GM21381 (cell line): ENCODE data around the gene PSMG3.

ENCODE experiments used
- ATAC-seq: cut with Tn5 transposase; IDR thresholded peaks from one replicate; pipeline ENCODE4 v1.9.1; 2021; ENCODE audit warnings: mild to moderate bottlenecking, moderate library complexity; ENCODE audit not compliant: unreplicated experiment

PSMG3 gene

DNA sequence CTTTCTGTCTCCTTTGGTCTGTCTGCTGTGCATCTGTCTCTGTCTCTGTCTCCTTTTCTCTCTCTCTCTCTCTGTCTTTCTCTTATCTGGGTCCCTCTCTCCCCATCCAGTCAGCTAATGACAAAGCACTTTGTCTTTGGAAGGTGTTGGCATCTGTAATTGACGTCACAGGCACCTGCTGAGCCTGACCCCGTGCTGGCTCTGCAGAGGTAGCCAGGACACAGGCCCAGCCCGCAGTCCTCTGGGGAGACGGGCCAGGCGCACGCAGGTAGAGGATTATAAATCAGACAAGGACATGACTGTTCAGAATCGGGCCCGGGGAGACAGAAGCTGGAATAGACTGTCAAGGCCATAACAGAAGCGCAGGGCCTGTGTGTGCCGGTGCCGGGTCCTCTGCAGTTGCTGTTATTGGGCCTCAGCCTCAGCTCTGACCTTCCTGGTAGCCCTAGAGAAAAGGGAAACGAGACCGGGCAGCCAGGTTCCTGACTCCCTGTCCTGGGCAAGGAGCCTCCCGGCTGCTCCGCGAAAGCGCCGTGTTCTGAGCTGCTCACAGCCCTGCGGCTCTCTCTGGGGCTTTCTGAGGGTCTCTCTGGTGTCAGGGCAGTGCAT, 10.7 kb upstream of the PSMG3 start:
- no peak for ATAC-seq

DNA sequence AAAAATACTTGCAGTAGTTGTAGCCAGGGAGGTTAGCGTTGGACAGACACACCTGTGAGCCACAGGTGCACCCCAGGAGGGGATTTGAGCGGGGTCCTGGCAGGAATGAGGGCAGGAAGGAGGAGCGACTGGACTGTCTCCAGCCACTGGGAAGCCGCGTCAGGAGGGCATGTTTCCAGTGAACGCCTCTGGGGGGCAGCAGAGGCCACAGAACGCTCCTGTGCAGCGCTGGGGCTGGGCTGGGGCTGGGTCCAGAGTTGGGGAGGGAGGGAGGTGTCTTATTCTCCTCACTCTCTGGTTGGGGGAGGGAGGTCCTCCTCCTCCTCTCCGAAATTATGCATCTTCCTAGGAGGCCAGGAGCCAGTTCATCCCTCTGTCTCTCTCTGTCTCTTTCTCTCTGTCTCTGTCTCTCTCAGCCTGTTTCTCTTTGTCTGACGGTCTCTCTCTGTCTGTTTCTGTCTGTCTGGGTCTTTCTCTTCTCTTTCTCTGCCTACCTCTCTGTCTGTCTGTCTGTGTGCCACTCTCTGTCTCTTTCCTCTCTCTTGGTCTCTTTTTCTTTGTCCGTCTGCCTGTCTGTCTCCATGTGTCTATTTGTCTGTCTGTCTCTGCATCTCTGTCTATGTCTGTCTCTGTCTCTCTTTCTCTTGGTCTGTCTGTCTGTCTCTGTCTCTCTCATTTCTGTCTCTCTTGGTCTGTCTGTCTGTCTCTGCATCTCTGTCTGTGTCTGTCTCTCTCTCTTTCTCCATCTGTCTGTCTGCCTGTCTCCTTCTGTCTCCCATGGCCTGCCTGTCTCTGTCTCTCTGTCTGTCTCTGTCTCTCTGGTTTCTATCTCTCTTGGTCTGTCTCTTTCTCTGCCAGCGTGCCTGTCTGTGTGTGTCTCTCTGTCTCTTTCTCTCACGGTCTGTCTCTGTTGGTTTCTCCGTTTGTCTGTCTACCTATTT, 9.9 kb upstream of the PSMG3 start:
- ATAC-seq, result peak; percentile 55

DNA sequence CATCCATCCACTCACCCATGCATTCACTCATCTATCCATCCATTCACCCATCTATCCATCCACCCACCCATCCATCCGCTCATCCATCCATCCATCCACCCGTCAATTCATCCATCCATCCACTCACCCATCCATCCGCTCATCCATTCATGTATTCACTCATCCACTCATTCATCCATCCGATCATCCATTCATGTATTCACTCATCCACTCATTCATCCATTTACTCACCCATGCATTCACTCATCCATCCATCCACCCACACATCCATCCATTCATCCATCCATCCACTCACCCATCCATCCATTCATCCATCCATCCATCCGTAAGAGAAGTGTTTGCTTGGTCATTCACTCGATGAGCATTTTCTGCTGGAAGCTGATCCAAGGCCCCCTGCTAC, 8.7 kb upstream of the PSMG3 start:
- no peak for ATAC-seq

DNA sequence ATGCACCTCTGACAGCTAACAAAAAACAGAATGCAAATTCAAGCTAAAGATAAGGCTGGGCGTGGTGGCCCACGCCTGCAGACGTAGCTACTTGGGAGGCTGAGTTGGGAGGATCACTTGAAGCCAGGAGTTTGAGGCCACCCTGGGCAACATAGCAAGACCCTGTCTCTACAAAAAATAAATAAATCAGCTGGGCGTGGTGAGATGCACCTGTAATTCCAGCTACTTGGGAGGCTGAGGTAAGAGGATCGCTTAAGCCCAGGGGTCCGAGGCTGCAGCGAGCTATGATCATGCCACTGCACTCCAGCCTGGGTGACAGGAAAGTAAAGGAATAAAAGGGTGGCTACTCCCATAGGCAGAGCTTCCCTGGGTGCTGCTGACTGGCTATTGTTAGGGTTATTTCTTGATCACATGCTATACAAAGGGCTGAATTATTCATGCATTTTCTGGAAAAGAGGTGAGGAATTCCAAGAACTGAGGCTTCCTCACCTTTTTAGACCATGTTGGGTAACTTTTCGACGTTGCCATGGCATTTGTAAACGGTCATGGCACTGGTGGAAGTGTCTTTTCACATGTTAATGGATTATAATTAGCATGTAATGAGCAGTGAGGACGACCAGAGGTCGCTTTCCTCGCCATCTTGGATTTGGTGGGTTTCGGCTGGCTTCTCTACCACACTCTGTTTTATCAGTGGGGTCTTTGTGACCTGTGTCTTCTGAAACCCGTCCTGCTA, 6.9 kb upstream of the PSMG3 start:
- no peak for ATAC-seq

DNA sequence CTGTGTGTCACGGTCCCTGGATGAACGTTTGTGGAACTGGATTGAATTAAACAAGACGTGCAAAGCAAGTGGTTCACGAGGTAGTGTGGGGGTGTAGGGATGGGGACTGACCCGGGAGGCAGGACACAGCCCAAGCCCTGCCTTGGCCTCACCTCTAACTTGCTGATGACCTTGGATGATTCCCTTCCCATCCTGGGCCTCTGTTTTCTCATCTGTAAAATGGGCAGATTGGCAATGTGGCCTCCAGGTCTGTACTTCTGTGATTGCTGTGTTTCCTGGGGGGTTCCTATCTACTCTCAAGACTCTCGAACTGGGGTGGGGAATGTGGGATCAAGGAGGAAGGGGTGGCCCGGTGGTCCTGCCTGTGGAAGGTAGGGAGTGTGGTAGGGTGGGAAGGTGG, 6.0 kb upstream of the PSMG3 start:
- ATAC-seq, result no peak

DNA sequence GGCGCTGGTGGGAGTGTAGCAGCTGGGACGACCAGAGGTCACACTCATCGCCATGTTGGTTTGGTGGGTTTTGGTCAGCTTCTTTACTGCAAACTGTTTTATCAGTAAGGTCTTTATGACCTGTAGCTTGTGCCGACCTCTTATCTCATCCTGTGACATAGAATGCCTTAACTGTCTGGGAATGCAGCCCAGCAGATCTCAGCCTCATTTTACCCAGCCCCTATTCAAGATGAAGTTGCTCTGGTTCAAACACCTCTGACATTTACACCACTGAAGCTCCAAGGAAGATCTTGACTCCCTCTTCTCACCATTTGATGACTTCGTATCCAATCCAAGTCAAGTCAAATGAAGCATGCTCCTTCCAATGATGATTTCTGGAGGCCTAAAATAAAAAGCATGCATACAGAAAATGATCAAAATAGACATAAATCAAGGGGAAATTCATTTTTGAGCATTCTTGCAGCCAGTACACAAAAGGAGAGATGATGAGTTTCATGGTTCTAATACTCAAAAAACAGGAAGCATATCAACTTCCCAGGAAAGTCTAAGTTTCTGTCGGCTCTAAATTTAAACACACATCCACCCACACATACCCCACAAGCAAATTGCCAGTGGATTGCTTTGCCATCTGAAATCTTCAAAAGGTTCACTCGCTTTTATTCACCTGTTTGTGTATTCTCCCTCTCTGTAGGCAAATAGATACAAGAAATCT, 2.4 kb upstream of the PSMG3 start:
- no peak for ATAC-seq

DNA sequence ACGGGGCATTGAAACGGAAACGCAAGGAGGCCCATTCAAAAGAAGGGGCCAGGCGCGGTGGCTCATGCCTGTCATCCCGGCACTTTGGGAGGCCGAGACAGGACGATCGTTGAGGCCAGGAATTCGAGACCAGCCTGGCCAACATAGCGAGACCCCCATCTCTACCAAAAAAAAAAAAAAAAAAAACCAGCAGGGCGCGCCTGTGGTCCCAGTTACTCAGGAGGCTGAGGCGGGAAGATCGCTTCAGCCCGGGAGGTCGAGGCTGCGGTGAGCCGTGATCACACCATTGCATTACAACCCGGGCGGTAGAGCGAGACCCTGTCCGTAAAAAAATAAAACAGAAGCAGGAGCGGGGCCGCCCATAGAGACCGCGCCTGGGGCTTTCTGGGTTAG, 396 bp downstream of the PSMG3 start:
- no peak for ATAC-seq

DNA sequence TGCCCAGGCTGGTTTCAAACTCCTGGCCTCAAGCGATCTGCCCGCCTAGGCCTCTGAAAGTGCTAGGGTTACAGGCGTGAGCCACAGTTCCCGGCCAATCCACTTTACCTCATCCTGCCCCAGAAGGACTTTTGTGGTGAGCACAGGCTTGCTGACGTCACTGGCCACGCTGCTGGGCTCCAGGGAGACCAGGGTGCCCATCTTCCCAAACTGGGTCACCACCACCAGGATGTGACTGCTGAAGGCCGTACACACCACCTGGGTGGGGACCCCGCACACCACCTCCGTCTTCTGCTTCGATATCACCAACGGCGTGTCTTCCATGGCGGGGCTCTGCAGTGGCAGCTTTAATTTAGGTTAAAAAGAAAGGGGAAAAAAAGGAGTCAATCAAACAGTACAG, 816 bp downstream of the PSMG3 start:
- ATAC-seq, result no peak

DNA sequence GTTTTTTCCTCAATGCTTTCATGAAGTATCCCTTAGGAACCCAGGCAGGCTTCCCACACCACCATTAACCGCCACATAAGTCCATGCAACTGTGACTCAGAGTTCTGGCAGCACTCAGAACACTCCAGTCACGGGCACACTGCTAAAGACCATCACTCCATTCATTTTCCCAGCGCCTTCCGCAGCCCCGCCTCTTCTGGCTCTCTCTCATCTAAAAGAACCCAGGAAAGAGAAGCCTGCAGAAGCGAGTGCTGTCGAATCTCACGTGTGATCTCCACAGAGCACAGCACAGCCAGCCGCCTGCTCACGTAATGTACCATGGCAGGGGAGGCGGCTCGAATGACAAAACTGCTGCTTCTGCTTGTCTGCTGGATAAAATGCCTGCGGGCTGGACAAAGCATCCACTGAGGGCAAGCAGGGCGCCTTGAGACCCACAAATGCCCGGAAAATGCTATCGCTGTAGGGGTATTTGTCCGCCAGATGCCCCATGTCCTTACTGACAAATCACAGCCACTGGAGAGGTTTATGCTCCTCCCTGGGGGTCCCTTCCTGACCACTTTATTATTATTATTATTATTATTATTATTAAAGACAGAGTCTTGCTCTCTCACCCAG, 1.8 kb downstream of the PSMG3 start:
- ATAC-seq, result no peak

DNA sequence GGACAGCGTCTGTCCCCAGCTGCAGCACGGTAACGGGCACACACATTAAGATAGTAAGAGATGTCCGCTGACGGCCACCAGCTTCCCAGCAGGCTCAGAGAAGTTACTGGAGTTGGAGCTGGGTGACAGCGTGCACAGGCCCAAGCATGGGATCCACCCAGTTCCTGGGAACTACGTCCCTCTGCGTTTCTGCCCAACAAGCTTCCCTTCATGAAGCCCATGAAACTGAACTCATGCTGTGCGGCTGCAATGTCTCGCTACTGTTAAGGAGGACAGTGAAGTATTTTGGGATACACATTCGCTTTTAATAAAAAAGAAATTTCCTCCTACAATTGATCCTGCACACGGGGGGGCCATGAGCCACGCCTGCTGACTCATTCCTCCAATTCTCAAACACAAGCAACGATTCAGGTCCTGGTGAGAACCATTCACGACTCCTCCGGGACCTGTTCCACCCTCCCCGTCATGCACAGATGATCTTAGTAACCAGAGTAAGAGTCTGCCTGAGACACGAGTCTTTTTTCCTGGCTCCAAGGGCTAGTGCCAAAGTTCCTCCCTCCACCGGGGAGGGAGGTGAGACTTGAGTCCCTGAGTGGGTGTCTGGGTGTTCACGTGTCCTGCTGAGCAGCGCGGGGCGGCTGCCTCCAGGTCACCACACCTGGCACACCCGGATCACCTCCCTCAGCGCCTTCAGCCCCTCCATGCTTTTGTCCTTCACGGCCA, 2.6 kb downstream of the PSMG3 start:
- no peak for ATAC-seq

DNA sequence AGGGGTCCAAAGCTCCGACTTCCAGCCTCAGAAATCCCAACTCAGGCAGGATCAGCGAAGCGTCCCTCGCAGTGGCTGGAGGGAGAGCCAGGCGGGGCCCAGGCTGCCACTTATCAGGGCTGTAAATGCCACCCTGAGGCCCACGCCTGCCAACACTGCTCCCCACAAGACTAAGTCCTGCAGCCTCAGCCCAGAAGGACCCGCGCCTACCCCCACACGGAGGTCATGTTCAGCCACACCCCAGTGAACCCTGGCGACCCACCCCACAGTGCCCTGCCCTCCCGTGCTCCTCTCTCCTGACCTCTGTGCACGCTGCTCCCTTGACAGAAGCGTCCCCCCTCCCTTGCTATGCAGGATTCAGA, 3.2 kb downstream of the PSMG3 start:
- no peak for ATAC-seq

DNA sequence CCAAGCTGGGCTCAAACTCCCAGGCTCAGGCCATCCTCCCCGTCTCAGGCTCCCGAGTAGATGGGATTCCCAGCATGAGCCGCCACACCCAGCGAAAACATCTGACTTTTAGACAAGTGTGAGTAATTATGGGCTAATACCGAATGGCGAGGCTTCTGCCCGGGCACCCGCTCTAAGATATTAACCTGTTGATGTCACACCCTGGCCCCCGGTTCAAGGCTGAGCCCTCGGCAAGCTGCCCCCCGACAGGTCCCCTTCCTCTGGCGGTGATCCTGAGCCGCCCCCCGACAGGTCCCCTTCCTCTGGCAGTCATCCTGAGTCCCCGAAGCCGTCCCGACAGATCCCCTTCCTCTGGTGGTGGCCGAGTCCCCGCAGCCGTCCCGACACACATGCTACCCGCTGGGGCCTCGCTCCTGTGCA, 5.2 kb downstream of the PSMG3 start:
- ATAC-seq, result no peak

DNA sequence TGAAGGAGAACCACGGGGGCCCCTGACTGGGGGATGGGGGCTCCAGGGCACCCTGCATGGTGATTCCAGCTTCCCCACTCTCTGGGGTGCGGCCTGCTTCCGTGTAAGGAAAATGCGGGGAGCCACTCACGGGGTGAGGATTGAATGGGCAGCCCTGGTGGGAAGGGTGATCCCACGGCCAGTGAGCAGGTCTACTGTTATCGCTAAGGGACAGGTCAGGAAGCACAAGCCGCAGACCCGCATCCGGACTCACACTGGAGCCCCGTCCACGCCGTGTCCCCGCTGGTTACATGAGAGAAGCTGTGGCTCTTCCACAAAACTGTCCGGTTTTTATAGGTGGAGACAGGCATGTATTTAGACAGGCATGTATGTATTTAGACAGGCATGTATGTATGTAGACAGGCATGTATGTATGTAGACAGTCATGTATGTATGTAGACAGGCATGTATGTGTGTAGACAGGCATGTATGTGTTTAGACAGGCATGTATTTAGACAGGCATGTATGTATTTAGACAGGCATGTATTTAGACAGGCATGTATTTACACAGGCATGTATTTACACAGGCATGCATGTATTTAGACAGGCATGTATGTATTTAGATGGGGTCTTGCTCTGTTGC, 5.7 kb downstream of the PSMG3 start:
- ATAC-seq, result no peak

DNA sequence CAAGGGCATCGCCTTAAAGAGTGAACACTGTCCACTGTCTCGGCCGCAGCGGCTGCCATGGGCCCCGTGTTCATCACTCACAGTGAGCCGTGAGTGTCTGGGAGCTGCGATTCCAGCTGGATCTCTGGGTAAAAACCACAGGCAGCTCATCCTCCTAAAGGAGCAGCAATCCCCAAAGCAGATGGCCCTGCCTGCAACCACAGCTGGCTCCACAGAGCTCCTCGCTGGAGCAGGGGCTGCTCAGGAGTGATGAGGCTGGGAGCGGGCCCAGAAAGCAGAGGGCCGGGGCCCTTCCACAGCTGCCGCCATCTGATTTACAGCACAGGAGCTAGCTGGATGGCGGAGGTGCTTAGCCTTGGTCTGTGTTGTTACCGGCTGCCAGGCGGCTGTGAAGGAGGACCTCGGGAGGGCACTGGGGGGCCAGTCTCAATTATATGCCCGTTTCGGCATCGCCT, 7.2 kb downstream of the PSMG3 start:
- no peak for ATAC-seq

DNA sequence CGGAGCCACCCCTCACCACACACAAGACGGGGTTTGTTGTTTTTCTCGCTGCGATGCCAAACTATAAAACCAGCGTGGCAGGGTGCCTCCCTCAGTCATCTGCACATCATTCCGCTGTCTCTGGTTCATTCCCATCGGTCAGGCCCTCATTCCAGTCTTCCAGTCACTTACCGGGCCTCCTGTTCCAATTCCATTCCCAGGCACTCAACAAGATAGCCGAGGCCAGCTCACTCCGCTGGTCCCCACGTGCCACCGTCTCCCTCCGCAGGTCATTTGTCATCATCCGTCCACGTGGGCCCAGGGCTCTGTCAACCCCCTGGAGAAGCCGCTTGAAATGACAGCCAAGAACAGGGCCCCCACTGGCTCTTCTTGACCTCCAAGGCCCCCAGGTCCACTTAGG, 7.7 kb downstream of the PSMG3 start:
- ATAC-seq, result no peak

DNA sequence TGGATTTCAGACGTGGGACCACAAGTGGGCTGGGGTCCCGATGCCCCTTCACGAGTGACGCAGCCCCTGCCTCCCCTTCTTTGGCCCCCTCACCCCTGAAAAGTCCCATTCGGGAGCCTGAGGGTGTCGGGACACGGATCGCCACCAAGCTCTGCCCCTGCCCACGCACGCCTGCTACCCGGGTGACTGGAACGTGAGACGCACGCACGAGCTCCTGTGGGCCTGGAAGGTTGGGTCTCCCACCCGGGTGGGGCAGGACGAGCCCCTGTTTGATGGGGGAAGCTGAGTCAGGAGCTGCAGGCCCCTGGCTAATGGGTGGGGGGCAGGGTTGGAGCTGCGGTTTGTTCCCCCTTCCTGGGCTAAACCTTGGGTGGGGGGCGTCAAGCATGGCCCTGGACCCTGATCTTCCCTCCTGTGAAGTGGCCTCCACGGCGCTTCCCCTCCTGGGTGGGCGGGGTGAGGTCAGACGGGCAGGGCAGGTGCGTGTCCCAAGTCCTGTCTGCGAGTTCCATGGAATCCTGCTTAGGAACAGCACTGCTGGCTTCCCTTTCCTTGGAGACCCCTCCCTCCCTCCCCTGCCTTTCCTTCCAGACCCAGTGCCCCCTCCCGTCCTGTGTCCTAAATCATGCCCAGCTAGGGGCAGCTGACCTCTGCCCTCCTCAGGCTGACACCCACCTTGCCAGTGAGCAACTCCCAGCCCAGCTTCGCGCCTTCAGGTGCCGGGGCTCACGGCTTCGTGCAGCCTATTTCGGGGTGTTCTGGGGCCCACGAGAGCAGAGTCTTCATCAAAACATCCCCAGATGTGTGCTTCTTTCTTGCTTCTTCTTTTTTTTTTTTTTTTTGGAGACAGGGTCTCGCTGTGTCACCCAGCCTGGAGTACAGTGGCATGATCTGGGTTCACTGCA, 8.5 kb downstream of the PSMG3 start:
- ATAC-seq, result no peak

DNA sequence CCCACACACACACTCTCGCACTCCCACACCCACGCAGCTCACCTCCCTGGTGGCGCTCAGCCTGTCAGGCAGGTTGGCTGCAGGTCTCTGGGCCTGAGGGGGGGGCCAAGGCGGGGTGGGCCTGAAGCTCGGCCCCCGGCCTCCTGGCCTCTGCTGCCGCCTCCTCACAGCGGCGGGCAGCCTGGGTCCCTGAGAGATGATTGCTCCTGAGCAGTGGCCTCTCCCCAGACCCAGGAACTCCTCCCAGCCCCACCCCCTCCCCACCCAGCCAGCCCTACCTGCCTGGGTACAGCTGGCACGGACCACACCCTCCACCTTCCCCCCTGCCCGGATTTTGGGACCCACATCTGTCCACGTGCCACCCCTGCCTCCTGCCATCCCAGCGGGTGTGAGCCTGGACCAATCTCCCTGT, 9.2 kb downstream of the PSMG3 start:
- ATAC-seq, result no peak
